ENCODE measurements around the gene CAMK1D. TPM values are rescaled to one million over a fixed set of nuclear protein-coding genes. Genes with fewer than 3 reads are reported as not detected.

Gene CAMK1D
- total and polyA plus RNA-seq, 2 of the 8 experiments (the other 6 are each of a cell fraction or from before 2014, with no cell fraction given): 3.5 to 10.6 TPM

GRCh38 chr10:12490963-12491362 lies 141.6 kb downstream of the CAMK1D start:
- WGBS, 2 experiments (ENCODE audit: extremely low coverage in 1 of 2, insufficient coverage in 1 of 2, insufficient read length in 1 of 2, insufficient replicate concordance in 2 of 2, low coverage in 1 of 2, low lambda C conversion rate in 2 of 2, missing lambda C conversion rate in 1 of 2): 80% methylated on average over 1 of the region's 1 CpG; no CpG with 5 or more reads in 1 of the 2 experiments
- Histone ChIP-seq H2BK20ac (ENCODE audit: low read length) (no peak overlapping the region), H3K79me1 (ENCODE audit: low read depth, low read length) (no peaks in the 10 kb centered on the region), H4K20me1 (replicated peaks in 1 of 2; ENCODE audit: control insufficient read depth in 1 of 2, insufficient read depth in 2 of 2, low read length in 2 of 2) (no peaks in the 10 kb centered on the region), H4K91ac (replicated peaks; ENCODE audit: insufficient read length, low read length) (no peak overlapping the region), H3K27me3 (replicated peaks in 1 of 4; ENCODE audit: control insufficient read depth in 3 of 4, extremely low read depth in 1 of 4, insufficient read depth in 3 of 4, low read length in 3 of 4) (no peaks in the 10 kb centered on the region), H4K8ac (ENCODE audit: extremely low read depth, insufficient read depth, low read length) (no peak overlapping the region), H3K4me2 (ENCODE audit: insufficient read depth in 1 of 2, low read depth in 2 of 2, low read length in 2 of 2) (no peak overlapping the region), H3K9ac (replicated peaks in 1 of 4; ENCODE audit: extremely low read depth in 1 of 4, low read depth in 3 of 4, low read length in 3 of 4) (no peak overlapping the region), H3K4me1 (replicated peaks in 1 of 4; ENCODE audit: control insufficient read depth in 3 of 4, insufficient read depth in 4 of 4, low read length in 3 of 4) (peaks cover 0 to 3% (median 0%) of the 10 kb centered on the region in 4 experiments; a peak in 2 of 7 replicates), H3K36me3 (ENCODE audit: control insufficient read depth in 2 of 4, insufficient read depth in 4 of 4, low read length in 3 of 4) (no peaks in the 10 kb centered on the region), H3K79me2 (ENCODE audit: control insufficient read depth in 1 of 2, insufficient read depth in 2 of 2, low read length in 2 of 2) (no peaks in the 10 kb centered on the region; a peak in 1 of 4 replicates), H2BK15ac (ENCODE audit: low read length) (no peak overlapping the region), H2BK12ac (ENCODE audit: low read depth, low read length) (0 out of 2 replicates have a peak overlapping the region, but pooled peaks have one; percentile 39), H3K23me2 (ENCODE audit: low read depth, low read length) (no peaks in the 10 kb centered on the region), H2BK120ac (replicated peaks; ENCODE audit: low read depth, low read length) (no peak overlapping the region), H3K14ac (ENCODE audit: insufficient read length) (no peak overlapping the region), H3K4ac (replicated peaks; ENCODE audit: insufficient read length, low read depth, low read length) (no peak overlapping the region), H2AK5ac (ENCODE audit: low read depth, low read length) (no peak overlapping the region), H4K5ac (ENCODE audit: insufficient read length, low read depth, low read length) (no peak overlapping the region), H3K9me3 (ENCODE audit: insufficient read depth in 2 of 2, low read depth in 1 of 2, low read length in 1 of 2) (peaks cover 3 to 4% of the 10 kb centered on the region in 2 experiments; a peak in 2 of 4 replicates), H3K23ac (ENCODE audit: insufficient read length) (no peak overlapping the region), H3K18ac (ENCODE audit: extremely low read depth, low read length) (no peak overlapping the region), H3K56ac (replicated peaks; ENCODE audit: insufficient read length, low read depth, low read length) (no peak overlapping the region), H2BK5ac (ENCODE audit: low read depth, low read length) (no peak overlapping the region), H2AFZ (ENCODE audit: low read length) (no peak overlapping the region), H3K4me3 (ENCODE audit: extremely low read depth in 1 of 4, insufficient read depth in 2 of 4, low read depth in 3 of 4, low read length in 4 of 4) (no peak overlapping the region), H3K27ac (ENCODE audit: low read depth, low read length) (no peak overlapping the region)
- FAIRE-seq (no peak), DNase-seq (ENCODE audit: low read depth in 1 of 2, low spot score in 2 of 2) (no peak)
- POLR2A ChIA-PET (ENCODE audit: partially characterized antibody): no interaction called here
- CTCF ChIA-PET (ENCODE audit: partially characterized antibody): no interaction called here
- TF ChIP-seq BACH1 (IDR thresholded peaks at IDR 0.05; ENCODE audit: low read length) (no peak), EZH2 (IDR thresholded peaks at IDR 0.05; ENCODE audit: low read depth, low read length, severe bottlenecking) (no peak), HDAC2 (IDR thresholded peaks at IDR 0.05; ENCODE audit: borderline replicate concordance in 1 of 2, low read depth in 2 of 2, low read length in 2 of 2) (no peak), BCL11A (IDR thresholded peaks at IDR 0.05; ENCODE audit: low read depth in 2 of 2, low read length in 2 of 2) (no peak), E2F6 (IDR thresholded peaks at IDR 0.05) (no peak)

All from H1 (cell line).